GM19035 (cell line): ENCODE measurements around the gene SPX.

Source experiments
- ATAC-seq: cut with Tn5 transposase; IDR thresholded peaks from one replicate; pipeline ENCODE4 v1.9.1; 2021; ENCODE audit not compliant: unreplicated experiment

The SPX gene

GRCh38 chr12:21538061-21538653, 12.1 kb downstream of the SPX start:
- no peak for ATAC-seq

- ATAC-seq, result no peak
Observed at GRCh38 chr12:21539797-21540196, 13.7 kb downstream of the SPX start.

- no peak for ATAC-seq
Observed at GRCh38 chr12:21541773-21542172, 15.7 kb downstream of the SPX start.

GRCh38 chr12:21542403-21542802, 16.3 kb downstream of the SPX start:
- no peak for ATAC-seq

GRCh38 chr12:21543151-21543550, 17.1 kb downstream of the SPX start:
- ATAC-seq, result no peak

GRCh38 chr12:21545557-21545956, 19.5 kb downstream of the SPX start:
- no peak for ATAC-seq

GRCh38 chr12:21546716-21547115, 20.6 kb downstream of the SPX start:
- no peak for ATAC-seq

- ATAC-seq, result no peak
Observed at GRCh38 chr12:21547437-21547836, 21.3 kb downstream of the SPX start.

- ATAC-seq, result no peak
Observed at GRCh38 chr12:21551841-21552465, 25.9 kb downstream of the SPX start.

GRCh38 chr12:21552635-21553328, 26.7 kb downstream of the SPX start:
- no peak for ATAC-seq

GRCh38 chr12:21553329-21553675, 27.2 kb downstream of the SPX start:
- no peak for ATAC-seq

- ATAC-seq, result no peak
Observed at GRCh38 chr12:21558100-21558679, 32.1 kb downstream of the SPX start.

- ATAC-seq, result no peak
Observed at GRCh38 chr12:21559855-21560569, 33.9 kb downstream of the SPX start.

GRCh38 chr12:21561158-21561557, 35.1 kb downstream of the SPX start:
- no peak for ATAC-seq

GRCh38 chr12:21562859-21563258, 36.8 kb downstream of the SPX start:
- no peak for ATAC-seq

GRCh38 chr12:21566223-21566906, 40.3 kb downstream of the SPX start:
- no peak for ATAC-seq

GRCh38 chr12:21566907-21567394, 40.9 kb downstream of the SPX start:
- ATAC-seq, result no peak

- no peak for ATAC-seq
Observed at GRCh38 chr12:21568115-21568514, 42.0 kb downstream of the SPX start.

GRCh38 chr12:21571046-21571445, 45.0 kb downstream of the SPX start:
- ATAC-seq, result no peak

GRCh38 chr12:21573733-21574358, 47.8 kb downstream of the SPX start:
- no peak for ATAC-seq
